Head of caudate nucleus (tissue), 42 donors: ENCODE measurements around the gene PRKCQ.

Experiments
- DNase-seq, 42 donors: peaks; one replicate each; pipeline versions ENCODE4 v3.0.0 to v3.0.0-alpha.2; 2020 to 2021; ENCODE audit warnings: mixed read lengths in 7 of 42
- intact Hi-C: fragments of 100-400 bp; cut with DNase I; formaldehyde crosslinking; loops from one replicate; pipeline ENCODE4 v1.15.0; 2022

The PRKCQ gene

DNA sequence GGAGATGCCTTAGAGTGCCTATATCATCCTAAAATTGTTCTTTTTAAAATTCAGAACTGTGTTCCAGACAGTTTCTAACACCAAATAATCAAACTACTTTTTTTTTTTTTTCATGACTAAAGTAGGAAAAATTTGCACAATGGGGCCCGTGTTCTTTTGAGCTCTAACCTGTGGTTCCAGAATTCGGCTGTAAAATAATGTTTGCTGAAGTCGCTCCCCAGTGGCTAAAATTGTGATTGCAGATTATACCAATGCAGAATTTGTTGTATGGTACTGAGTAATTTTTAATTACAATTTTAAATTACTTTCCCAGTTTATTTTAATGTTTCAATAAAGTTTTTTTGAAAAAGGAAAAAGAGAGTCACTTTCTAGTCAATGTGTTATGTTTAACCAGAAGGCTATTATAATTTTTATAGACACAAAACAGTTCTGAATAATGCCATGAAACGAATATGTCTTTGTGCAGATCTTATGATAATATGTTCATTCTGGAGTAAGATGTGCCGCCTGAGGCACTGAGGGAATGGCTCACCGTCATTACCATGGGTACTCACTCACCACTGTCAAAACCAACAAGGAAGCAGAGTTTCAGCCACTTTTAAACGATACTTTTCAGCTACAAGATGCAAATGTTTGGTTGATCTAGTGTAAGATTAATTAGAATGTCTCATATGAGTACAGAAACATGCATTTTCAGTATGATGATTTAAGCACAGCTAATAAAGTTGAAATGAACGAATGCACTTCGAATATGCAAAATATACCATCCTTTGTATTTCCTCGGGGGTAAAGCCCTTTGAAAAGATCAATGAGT is 173.6 kb downstream of the PRKCQ start:
- DNase-seq: peak in 18 of 42 donors; percentile 11 to 70 (median 44)
- intact Hi-C loops: no loop called here

DNA sequence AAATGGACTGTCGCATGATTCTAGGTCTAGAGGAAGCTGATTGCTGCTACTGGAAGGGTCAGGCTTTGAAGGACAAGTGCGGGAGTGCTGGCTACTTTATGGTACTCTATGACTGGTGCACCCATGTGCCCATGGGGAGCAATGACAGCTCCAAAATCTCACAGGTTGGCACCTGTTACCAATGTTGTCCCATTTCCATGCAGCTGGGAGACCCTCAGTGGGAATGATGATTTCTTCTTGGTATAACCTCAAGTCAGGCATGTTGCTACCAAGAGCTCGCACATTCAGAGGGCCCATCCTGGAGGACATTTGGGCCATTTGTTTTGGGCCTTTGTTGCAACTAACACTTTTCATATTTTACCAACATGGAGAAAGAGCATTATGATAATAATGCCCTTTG is 174.4 kb downstream of the PRKCQ start:
- intact Hi-C loops: no loop called here
- DNase-seq: no peak

DNA sequence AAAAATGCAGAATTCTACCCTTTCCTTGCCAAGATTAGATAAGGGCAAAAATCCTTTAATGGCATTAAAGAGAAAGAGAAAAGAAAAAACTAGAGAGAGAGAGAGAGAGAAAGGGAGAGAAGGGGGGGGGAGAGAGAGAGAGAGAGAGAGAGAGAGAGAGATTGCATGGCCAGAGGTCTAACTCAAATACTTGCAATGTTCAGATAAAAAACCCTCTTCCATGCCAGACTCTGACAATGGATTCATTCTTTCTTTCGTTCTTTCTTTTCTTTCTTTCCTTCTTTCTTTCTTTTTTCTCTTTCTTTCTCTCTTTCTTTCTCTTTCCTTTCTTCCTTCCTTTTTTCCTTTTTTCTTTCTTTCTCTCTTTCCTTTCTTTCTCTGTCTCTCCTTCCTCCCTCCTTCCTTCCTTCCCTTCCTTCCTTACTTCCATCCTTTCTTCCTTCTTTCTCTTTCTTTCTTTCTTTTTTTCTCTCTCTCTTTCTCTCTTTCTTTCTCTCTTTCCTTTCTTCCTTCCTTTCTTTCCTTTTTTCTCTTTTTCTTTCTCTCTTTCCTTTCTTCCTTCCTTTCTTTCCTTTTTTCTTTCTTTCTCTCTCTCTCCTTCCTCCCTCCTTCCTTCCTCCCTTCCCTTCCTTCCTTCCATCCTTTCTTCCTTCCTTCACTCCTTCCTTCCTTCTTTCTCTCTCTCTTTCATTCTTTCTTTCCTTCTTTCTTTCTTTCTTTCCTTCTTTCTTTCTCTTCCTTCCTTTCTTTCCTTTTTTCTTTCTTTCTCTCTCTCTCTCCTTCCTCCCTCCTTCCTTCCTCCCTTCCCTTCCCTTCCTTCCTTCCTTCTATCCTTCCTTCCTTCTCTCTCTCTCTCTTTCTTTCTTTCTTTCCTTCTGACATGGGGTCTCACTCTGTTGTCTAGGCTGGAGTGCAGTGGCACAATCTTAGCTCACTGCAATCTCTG is 175.7 kb downstream of the PRKCQ start:
- intact Hi-C loops: loop anchor here (5.0 kb wide), 1 partner anchor 292 kb away; no protein-coding TSS in a partner anchor
- no peak for DNase-seq

DNA sequence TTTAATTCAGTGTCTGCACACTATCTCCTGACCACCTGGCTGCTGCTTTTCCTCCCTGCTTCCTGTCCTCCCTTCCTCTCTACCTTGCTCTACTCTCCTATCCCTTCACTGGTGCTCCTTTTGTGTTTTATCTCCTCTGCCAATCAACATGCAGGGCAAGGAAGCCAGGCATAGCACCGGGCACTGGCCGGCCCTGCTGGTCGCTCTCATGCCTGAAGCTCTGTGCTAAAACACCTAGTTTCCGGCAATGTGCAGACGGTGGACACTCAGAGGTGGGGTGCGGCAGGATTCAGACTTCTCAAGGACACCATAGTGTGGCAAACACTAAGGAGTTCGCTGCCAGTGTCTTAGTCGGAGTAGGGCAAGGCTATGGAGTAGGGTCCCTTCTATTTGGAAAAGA is 177.1 kb downstream of the PRKCQ start:
- no peak for DNase-seq
- intact Hi-C loops: loop anchor here (5.0 kb wide), 1 partner anchor 291 kb away; no protein-coding TSS in a partner anchor

- DNase-seq: peak in 6 of 42 donors; percentile 18 to 49 (median 33)
- intact Hi-C loops: loop anchor here (5.0 kb wide), 1 partner anchor 290 kb away; no protein-coding TSS in a partner anchor
These were observed 177.7 kb downstream of the PRKCQ start for GRCh38 chr10:6402349-6402709.

DNA sequence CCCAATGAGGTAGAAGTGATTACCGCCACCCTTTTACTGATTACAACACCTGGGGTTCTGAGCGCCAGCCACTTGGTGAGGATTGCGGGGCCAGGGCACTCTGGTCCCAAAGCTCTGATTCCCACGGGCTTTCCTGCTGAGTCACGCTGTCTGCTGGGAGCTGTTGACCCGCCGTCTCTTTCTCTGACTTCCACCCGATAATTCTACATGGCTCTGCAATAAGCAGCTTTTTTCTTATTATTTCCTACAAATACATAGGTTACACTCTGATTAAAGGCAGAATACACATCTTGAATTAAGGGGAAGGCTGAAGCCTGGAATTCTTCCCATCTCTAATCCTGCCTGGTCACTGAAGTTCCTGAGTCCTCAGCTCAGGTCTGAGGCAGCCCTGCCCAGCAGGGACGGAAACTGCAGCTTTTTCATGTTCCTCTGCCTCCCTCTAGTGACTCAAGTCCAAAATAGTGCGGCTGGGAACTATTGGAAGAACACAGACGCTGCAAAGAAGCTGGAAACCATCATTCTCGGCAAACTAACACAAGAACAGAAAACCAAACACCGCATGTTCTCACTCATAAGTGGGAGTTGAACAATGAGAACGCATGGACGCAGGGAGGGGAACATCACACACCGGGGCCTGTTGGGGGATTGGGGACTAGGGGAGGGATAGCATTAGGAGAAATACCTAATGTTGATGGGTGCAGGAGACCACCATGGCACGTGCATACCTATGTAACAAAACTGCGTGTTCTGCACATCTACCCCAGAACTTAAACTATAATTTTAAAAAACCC is 178.3 kb downstream of the PRKCQ start:
- peak; percentile 59 to 94 (median 83) for DNase-seq
- intact Hi-C loops: loop anchor here (2.0 to 5.0 kb wide), 2 partner anchors 199 to 289 kb away; partner anchors contain the start of gene PFKFB3

DNA sequence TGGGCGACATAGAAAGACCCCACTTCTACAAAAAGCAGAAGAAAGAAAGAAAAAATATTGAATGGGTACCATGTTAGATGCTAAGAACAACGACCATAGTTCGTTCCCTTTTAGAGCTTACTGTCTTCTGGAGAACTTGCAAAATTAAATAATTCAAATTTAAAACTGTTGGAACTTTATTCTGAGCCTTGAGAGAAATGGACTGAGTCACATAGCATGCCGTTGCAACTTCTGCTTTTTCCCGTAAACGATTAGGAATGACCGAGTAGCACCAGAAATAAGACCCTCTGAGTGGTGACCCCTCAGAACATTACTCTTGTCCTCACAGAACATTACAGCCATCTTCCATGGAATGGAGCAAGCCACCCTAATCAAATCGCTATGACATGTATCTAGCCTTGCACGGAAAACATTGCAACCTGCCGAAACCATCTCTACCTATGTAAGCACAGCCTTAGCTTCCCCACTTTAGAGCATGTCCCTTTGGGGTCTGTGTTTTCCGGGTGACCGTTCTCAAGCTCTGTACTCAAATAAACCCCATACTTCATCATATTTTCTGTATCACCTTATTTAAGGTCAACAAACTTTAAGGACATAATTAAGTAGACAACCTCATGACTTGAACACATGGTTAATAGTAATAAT is 179.1 kb downstream of the PRKCQ start:
- intact Hi-C loops: loop anchor here (2.0 to 5.0 kb wide), 2 partner anchors 198 to 289 kb away; partner anchors contain the start of gene PFKFB3
- DNase-seq: no peak

GRCh38 chr10:6400331-6400730 is 179.7 kb downstream of the PRKCQ start:
- peak in 6 of 42 donors; percentile 7 to 65 (median 32) for DNase-seq

GRCh38 chr10:6399879-6400278 is 180.2 kb downstream of the PRKCQ start:
- no peak for DNase-seq
- intact Hi-C loops: loop anchor here (2.0 to 5.0 kb wide), 2 partner anchors 197 to 288 kb away; partner anchors contain the start of gene PFKFB3

More at GRCh38 chr10:6400331-6400730, 179.7 kb downstream of the PRKCQ start:
- intact Hi-C loops: loop anchor here (2.0 to 5.0 kb wide), 2 partner anchors 198 to 288 kb away; partner anchors contain the start of gene PFKFB3

DNA sequence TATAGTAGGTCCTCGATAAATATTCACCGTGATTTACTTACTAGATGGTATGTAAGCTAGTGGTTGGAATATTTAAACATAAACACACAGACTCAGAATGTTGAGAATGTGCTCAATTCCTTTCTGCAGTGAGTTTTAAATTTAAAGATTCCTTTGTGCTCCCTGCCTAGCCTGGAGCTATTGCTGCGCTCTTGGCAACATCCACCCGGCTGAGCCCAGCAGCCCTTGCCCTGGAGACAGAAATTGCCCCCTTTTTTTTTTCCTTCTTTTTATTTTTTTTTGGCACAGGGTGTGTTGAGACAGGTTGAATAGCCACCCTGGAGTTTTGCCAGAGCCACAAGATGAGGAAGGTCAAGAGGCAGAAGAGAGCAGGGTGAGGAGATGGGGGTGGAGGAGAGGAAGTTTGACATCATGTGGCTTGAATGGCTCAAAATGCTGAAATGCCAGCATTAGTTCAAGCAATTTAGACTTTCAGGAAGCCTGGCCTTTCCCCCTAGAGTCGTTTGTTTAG is 180.8 kb downstream of the PRKCQ start:
- DNase-seq: peak in 34 of 42 donors; percentile 12 to 82 (median 53)

DNA sequence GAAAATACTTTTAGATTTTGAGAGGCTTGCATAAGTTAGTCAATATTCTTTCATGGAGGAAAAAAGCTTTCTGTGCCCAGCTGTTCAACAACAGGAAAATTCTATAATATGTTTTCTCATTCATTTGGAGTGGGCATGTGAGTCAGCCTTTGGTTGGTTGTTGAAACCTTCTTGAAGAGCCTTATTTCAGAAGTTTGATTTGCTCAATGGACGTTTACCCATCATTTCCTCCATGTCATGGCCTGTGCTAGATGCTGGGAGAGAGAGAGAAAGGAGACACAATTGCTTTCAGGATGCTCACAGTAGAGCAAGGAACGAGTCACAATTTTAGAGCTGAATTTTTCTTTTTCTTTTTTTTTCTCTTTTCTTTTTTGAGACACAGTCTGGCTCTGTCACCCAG is 181.7 kb downstream of the PRKCQ start:
- DNase-seq: no peak
- intact Hi-C loops: no loop called here

More for the DNA sequence above, 180.8 kb downstream of the PRKCQ start:
- intact Hi-C loops: no loop called here

DNA sequence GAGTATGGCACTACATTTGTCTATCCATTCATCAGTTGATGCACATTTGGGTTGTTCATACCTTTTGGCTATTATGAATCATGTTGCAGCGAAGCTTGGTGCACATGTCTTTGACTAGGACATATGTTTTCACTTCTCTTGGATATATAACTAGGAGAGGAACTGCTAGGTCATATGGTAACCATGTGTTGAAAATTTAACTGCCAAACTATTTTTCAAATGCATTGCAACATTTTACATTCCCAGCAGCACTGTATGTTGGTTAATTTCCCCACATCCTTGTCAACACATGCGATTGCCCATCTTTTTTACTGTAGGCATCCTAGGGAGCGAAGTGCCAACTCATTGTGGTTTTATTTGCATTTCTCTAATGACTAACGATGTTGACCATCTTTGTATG is 183.4 kb downstream of the PRKCQ start:
- intact Hi-C loops: no loop called here
- DNase-seq: no peak

- DNase-seq: no peak
- intact Hi-C loops: no loop called here
These were observed 183.8 kb downstream of the PRKCQ start for GRCh38 chr10:6396226-6396625.

- intact Hi-C loops: no loop called here
- no peak for DNase-seq
These were observed 184.5 kb downstream of the PRKCQ start for GRCh38 chr10:6395606-6396005.

- intact Hi-C loops: no loop called here
These were observed 186.0 kb downstream of the PRKCQ start for GRCh38 chr10:6394084-6394483.

DNA sequence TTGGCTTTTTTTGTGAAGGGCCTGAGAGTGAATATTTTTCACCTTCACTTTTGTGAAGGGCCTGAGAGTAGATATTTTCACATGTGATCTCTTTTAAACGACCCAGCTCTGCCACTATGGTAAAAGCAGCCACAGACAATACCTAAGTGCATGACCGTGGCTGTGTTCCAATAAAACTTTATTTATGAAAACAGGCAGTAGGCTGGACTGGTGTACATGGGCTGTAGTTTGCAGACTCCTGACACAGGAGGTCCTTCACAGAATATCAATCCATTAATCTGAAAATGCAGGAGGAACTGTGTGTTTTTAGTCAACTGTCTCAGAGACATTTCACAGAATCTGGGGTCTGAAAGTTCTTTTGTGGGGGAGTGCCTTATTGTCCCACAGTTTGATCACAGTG is 186.9 kb downstream of the PRKCQ start:
- no peak for DNase-seq
- intact Hi-C loops: no loop called here

More at GRCh38 chr10:6394084-6394483, 186.0 kb downstream of the PRKCQ start:
- DNase-seq: no peak

DNA sequence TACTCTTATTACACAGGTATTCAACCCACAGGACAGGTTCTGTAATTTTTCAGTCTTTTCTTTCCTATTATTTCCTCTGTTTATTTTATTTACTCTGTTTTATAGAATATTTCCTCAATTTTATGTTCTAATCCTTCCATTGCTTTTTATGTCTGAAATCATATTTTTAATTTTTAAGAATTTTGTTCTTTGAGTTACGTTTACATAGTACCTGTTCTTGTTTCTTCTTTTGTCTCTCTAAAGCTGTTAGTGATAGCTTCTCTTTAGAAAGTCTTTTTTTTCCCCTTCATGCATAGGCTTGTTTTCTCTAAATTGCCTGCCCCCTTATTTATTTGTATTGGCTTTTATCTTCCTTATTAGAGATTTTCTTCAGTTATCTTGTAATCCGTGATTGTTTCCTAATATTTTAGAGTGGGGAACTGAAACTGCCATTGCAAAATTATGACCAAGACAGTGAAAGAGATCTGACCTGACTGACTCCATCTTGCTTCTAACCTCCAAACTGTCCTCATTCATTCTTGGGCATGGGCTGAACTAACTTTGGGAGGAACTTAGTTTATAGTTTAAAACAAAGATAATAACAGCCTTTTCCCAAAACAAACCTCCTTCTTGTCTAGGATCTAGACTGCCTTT is 189.7 kb downstream of the PRKCQ start:
- DNase-seq: no peak
- intact Hi-C loops: no loop called here
